GM21360 (cell line): Measurements from ENCODE around the gene RREB1.

ENCODE experiments used
- ATAC-seq: cut with Tn5 transposase; IDR thresholded peaks from one replicate; pipeline ENCODE4 v1.9.1; 2021; ENCODE audit warnings: mild to moderate bottlenecking, moderate library complexity; ENCODE audit not compliant: unreplicated experiment

The RREB1 gene

GRCh38 chr6:7189101-7189758 lies 81.5 kb downstream of the RREB1 start:
- no peak for ATAC-seq

GRCh38 chr6:7190791-7191190 lies 83.0 kb downstream of the RREB1 start:
- ATAC-seq: no peak

- no peak for ATAC-seq
Measured at GRCh38 chr6:7193122-7193521, 85.4 kb downstream of the RREB1 start.

- no peak for ATAC-seq
Measured at GRCh38 chr6:7194657-7195056, 86.9 kb downstream of the RREB1 start.

GRCh38 chr6:7195339-7196018 lies 87.7 kb downstream of the RREB1 start:
- ATAC-seq: no peak

GRCh38 chr6:7196019-7196402 lies 88.2 kb downstream of the RREB1 start:
- no peak for ATAC-seq

- ATAC-seq: no peak
Measured at GRCh38 chr6:7196685-7197283, 89.0 kb downstream of the RREB1 start.

GRCh38 chr6:7197747-7198146 lies 90.0 kb downstream of the RREB1 start:
- ATAC-seq: no peak

- ATAC-seq: no peak
Measured at GRCh38 chr6:7198833-7199800, 91.4 kb downstream of the RREB1 start.

- no peak for ATAC-seq
Measured at GRCh38 chr6:7200598-7201443, 93.1 kb downstream of the RREB1 start.

GRCh38 chr6:7201444-7201731 lies 93.6 kb downstream of the RREB1 start:
- no peak for ATAC-seq

GRCh38 chr6:7201732-7202541 lies 94.2 kb downstream of the RREB1 start:
- peak; percentile 93 for ATAC-seq

- no peak for ATAC-seq
Measured at GRCh38 chr6:7202950-7203349, 95.2 kb downstream of the RREB1 start.

GRCh38 chr6:7203939-7204338 lies 96.2 kb downstream of the RREB1 start:
- ATAC-seq: no peak

GRCh38 chr6:7204726-7205125 lies 97.0 kb downstream of the RREB1 start:
- ATAC-seq: no peak

GRCh38 chr6:7207720-7208119 lies 100.0 kb downstream of the RREB1 start:
- no peak for ATAC-seq

- no peak for ATAC-seq
Measured at GRCh38 chr6:7213416-7213815, 105.7 kb downstream of the RREB1 start.

GRCh38 chr6:7214468-7214867 lies 106.7 kb downstream of the RREB1 start:
- no peak for ATAC-seq

- ATAC-seq: no peak
Measured at GRCh38 chr6:7215131-7215530, 107.4 kb downstream of the RREB1 start.

- ATAC-seq: no peak
Measured at GRCh38 chr6:7215798-7216231, 108.1 kb downstream of the RREB1 start.
